ENCODE results near the gene PLA2G4C.

- no peak for TF ChIP-seq EZH2phosphoT487 (conservative IDR thresholded peaks at IDR 0.05; ENCODE audit: low read length)
- no peak for TF ChIP-seq CTCF (IDR thresholded peaks at IDR 0.05; ENCODE audit: insufficient read depth, low read length, poor library complexity, severe bottlenecking)
Measured at GRCh38 chr19:48004236-48004635, 106.4 kb downstream of the PLA2G4C start.
